NCI-H1436 treated with DMSO at 0.1 percent for 48 hours (cell line): Measurements from ENCODE around the gene CFAP161.

ENCODE experiments used
- DNase-seq: peaks from one replicate; lab custom pipeline; 2025; lab: John Stamatoyannopoulos, UW

CFAP161 gene

DNA sequence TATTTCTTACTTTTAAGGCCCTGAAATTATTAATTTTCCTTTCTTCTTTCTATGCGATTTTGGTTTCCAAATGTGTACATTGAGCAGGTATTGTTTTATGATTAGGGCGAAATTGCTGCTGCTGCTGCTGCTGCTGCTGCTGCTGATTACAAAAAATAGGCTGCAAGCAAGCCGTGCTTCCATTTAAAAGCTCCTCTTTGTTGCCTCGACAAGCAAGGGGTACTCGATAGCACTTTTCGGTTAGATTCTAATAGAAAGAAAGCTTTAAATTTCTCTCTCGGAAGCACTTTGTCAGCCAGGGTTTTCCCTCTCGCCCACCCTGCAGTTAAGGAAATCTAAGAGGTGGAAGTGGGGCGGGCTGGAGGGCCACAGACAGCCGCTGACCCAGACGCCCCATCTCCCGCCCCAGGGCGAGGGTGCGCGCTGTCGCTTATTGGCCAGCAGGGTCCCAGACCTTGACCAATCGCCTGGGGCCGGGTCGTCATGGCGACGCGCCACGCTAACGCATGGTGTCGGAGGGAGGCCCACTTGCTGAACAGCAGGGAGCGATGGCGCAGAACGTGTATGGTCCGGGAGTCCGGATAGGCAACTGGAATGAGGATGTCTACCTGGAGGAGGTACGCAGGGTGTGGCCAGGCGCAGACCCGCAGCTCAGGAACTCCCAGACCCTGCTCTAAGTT, at the start of gene CFAP161:
Gene CFAP161 (plus strand): TSS at position 489 of the 680 bp plus-strand sequence. CDS start 60 bp downstream, at position 549.
- no peak for DNase-seq

DNA sequence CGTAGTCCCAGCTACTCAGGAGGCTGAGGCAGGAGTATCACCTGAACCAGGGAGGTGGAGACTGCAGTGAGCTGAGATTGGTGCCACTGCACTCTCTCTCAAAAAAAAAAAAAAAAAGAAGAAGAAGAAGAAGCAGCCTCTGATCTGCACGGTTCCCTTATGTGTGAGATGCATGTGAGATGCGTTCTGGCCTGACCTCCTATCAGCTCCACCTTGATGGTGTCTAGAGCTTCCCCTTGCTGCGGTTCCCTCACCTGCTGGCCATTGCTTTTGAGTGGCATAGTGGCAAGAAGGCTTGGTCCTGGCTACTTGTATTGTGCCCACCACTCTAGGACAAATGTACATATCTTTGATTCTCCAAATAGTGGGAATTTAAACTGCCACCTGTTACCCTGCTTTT, 49.4 kb upstream of the CFAP161 start:
- DNase-seq, result no peak

DNA sequence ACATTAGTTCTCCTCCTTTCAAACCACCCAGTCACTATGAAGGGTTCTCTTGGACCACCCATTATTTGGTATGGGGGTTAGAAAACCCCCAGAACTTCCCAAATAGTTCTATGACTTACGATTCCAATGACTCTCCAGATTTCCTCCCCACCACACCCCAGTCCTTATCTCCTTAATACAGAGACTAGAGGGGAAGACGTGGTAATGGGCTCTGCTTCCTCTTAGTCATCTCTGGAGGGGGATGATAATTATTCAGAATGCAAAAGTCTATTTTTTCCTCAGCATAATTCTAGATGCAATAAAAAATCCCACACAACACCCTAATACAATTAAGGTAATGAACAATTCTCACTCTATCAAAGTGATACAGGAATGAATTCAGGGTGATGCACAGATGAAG, 48.9 kb upstream of the CFAP161 start:
- no peak for DNase-seq

DNA sequence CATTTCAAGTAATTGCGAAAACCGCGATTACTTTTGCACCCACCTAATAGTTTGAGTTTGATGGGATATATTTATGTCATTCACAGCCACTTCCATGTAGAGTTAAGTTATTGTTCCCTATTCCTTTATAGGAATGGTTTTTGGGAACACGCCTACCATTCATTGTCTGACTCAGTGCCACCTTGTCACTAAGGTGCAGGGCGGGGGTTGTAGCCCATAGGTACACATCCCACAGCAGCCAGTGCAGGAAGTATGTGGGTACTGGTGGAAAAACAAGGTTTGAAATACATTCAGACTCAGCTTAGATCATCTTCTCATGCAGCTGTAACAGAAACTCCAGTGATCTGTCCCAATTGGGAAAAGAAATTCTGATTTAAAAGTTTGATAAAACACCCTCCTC, 48.2 kb upstream of the CFAP161 start:
- no peak for DNase-seq

GRCh38 chr15:81087066-81087465, 47.0 kb upstream of the CFAP161 start:
- DNase-seq, result no peak

GRCh38 chr15:81087694-81088093, 46.4 kb upstream of the CFAP161 start:
- DNase-seq, result no peak

GRCh38 chr15:81088470-81089013, 45.5 kb upstream of the CFAP161 start:
- no peak for DNase-seq

DNA sequence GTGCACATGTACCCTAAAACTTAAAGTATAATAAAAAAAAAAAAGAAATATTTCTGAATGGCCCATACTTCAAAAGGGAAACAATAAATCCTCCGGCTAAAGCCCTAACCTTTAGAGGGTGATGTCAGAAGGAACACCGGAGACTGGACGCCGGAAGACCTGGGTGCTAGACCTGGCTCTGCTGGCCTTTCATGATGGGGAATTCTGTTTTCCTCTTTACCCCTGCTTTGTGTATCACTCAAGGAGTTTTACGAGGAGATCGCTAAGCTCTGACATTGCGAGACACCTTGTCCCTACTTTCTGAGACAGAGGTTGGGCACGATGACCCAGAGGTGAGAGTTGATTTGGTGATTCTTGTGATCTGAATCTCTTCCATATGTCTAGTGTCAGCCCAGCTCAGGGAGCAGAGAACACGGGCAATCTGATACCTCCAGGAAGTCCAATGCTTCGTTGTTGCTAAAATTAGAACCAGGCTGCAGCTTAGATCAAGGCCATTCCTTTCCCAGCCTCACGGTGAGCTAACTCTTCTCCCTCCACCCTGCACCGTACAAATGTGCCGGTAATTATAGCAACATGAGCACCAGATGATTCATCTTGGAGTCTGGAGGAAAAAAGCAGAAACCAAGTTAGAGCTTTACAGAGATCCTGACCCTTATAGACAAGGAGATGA, 42.0 kb upstream of the CFAP161 start:
- DNase-seq, result peak; percentile 2

- no peak for DNase-seq
Measured at GRCh38 chr15:81092559-81092902, 41.5 kb upstream of the CFAP161 start.

- DNase-seq, result no peak
Measured at GRCh38 chr15:81093961-81094360, 40.1 kb upstream of the CFAP161 start.

DNA sequence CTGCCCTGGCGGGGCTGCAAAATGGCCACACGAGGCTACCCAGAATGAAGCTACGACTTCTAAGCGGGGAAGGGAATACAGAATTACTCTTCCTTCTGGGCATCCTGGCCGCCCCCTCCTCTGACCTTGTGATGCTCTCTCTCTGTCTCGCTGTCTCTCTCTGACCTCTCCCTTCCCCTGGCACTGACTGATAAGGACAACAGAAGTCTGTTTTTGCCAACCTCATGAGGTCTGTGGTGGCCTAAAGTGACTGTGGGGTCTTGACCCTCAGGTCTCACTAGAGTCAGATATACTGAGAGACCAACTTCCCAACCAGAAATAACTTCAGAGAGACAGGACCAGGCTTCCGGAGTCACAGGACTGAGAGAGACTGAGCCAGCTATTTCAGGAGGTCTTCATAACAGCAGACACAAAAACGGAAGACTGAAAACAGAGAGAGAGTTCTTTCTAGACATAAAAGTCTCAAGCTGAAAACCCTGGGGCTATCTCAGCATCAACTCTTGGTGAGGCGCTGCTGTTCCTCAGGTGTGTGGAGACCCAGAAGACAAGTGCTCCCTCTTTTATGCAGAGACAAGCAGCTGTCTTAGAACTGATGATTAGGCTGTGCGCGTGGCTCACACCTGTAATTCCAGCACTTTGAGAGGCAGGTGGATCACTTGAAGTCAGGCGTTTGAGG, 38.2 kb upstream of the CFAP161 start:
- no peak for DNase-seq

DNA sequence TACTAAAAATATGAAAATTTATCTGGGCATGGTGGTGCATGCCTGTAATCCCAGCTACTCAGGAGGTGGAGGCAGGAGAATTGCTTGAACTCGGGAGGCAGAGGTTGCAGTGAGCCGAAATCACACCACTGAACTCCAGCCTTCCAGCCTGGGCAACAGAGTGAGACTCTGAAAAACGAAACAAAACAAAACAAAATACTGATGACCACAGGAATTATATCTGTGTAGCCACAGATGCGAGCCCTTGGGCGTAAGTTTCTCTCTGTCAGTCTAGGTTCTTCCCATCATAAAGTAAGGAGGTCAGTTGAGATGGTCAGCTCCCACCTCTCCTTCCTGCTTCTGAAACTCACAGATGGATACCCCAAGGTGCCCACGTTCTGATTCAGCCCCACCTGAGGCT, 37.7 kb upstream of the CFAP161 start:
- no peak for DNase-seq

GRCh38 chr15:81097116-81097889, 36.8 kb upstream of the CFAP161 start:
- DNase-seq, result no peak

GRCh38 chr15:81097890-81098280, 36.2 kb upstream of the CFAP161 start:
- DNase-seq, result no peak

- no peak for DNase-seq
Measured at GRCh38 chr15:81098349-81098748, 35.7 kb upstream of the CFAP161 start.

DNA sequence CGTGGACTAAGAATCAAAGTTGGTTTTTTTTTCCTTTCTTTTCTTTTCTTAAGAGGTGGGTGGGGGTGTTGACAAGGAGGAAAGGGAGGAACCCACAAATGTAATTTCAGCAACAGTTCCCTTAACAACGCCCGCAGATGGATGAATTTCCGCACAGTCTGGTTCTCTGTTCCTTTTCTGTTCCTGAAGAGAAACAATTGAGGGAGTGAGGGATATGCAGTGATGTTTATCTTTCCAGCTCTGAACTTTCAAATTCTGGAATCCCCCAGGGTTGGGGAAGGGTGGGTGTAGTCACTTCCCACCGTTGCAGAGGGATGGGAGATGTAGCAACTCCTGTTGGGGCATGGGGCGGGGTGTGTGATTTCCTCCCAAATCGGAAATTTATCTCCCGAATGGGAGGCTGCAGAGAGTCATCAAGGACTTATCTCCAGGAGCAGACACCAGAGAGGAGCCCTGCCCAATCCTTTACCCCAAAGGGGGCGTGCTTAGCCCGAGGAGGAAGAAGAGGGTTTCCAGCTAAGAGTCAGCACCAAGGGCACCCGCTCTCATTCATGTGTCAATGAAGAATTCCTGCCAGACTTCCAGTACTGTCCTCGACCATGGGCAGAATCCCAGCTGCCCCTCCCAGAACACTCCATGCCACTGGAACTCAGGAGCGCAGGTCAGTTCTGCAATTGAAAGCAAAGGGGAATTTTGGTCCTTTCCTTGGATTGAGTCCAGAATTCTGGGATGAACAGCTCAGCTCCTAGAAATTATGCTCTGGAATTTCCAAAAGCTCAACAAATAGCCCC, 35.0 kb upstream of the CFAP161 start:
- no peak for DNase-seq

DNA sequence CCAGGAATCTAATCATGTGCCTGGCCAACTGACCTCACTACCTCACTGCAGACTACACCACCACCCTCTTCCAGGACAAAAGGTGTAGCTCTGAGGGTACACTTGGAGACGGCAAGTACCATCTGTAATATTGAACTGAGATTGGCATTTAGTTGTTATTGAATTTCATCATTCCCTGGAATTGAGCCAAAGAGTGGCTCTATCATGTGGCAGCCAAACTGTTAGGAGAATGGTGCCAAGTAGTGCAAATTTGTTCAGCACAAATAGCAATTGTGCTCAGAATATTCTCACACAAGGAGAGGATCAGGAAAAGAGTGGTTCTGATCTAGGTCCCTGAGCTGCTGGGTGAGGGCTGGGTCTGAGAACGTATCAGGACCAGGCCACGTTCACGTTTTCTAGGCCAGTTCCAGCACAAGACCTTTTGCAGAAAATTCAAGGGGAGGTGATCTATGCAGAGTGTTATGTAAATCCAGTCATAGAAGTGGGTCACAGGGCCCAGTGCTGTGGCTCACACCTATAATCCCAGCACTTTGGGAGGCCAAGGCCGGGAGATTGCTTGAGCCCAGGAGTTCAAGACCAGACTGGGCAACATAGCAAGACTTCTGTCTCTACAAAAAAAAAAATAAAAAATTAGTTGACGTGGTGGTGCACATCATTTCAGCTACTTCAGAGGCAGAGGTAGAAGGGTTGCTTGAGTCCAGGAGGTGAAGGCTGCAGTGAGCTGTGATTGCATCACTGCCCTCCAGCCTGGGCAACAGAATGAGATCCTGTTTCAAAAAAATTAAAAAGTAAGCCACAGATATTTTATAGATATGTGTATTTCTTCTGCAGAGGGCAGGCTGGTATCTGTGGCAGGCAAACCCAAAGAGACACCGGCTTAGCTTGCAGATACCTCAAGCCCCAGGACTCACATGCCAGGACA, 31.9 kb upstream of the CFAP161 start:
- DNase-seq, result no peak

DNA sequence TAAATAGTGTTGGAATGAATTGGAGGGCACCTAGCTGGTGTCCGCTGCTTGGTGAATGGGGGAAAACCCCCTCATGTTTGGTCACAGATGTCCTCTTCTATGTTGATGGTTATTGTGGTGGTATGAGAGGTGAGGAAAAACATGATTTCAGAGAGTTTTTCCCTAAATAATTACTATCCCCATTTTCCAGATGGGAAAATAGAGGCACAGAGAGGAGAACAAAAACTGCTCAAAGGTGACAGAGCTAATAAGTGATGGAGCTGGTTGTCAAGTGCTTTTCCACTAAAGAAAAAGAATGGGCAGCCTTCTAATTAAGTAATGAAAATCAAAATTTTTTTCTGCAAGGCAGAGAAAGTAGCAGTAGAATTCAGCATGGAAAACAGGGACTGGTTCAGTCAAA, 30.2 kb upstream of the CFAP161 start:
- DNase-seq, result no peak

GRCh38 chr15:81105545-81105944, 28.5 kb upstream of the CFAP161 start:
- no peak for DNase-seq

DNA sequence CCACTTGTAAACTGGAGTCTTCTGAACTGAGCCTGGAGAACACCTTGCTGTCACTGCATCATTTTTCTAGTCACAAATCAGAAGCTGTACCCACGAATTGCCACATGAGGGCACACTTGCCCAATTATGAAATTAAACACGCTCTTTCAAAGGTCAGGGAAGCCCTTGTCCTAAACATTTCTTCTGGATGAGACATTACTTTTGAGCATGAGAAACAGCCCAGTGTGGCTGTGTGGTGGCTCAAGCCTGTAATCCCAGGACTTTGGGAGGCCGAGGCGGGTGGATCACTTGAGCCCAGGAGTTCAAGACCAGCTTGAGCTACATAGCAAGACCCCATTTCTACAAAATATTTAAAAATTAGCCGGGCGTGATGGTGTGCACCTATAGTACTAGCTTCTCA, 27.5 kb upstream of the CFAP161 start:
- DNase-seq, result no peak
